ENCODE data around the gene QTRT2.

DNA sequence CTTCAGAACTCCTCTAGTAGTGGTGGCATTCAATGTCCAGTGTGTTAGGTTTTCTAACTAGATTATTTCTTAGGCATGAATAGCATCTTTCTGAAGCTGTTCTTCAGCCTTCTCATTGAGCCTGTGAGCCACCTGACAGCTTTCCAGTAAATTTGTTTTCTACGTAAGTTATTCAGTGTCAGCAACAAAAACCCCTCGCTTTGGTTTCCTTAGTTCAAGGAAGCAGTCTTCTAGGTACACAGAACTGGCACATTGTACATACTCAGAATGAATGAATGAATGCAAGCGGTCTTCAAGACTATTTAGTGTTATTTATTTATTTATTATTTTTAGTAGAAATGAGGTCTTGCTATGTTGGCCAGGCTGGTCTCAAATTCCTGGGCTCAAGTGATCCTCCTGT lies 77.4 kb downstream of the QTRT2 start:
- TF ChIP-seq, protein P1, sequence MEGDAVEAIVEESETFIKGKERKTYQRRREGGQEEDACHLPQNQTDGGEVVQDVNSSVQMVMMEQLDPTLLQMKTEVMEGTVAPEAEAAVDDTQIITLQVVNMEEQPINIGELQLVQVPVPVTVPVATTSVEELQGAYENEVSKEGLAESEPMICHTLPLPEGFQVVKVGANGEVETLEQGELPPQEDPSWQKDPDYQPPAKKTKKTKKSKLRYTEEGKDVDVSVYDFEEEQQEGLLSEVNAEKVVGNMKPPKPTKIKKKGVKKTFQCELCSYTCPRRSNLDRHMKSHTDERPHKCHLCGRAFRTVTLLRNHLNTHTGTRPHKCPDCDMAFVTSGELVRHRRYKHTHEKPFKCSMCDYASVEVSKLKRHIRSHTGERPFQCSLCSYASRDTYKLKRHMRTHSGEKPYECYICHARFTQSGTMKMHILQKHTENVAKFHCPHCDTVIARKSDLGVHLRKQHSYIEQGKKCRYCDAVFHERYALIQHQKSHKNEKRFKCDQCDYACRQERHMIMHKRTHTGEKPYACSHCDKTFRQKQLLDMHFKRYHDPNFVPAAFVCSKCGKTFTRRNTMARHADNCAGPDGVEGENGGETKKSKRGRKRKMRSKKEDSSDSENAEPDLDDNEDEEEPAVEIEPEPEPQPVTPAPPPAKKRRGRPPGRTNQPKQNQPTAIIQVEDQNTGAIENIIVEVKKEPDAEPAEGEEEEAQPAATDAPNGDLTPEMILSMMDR (IDR thresholded peaks at IDR 0.05 in 2 of 3, conservative IDR thresholded peaks at IDR 0.05 in 1 of 3; ENCODE audit: insufficient read depth in 2 of 3, low read depth in 1 of 3, low read length in 3 of 3), result no peak
- no peak for TF ChIP-seq MYC (IDR thresholded peaks at IDR 0.05; ENCODE audit: low read depth, low read length)
- no peak for TF ChIP-seq MYC (CRISPR knock-in tag; IDR thresholded peaks at IDR 0.05; ENCODE audit: borderline replicate concordance, low read depth)

Measured in K562 (cell line).